Fibroblast of lung (primary cell): ENCODE results near the gene LIMS1.
"Not testable (repeated sequence)": the region's sequence is repeated elsewhere in the genome, so short reads cannot be mapped to it uniquely, and the experiment has no call there.

Experiments
- EZH2 ChIP-seq: IDR thresholded peaks from 2 replicates; pipeline ENCODE4 v1.5.1; 2012; ENCODE audit warnings: low read length, control low read depth, mild to moderate bottlenecking; ENCODE audit errors: missing control alignments
- TF ChIP-seq, protein P1 (sequence below), 2 donors: IDR thresholded peaks in 1 of 2; conservative IDR thresholded peaks in 1 of 2; 1 replicate in 1 of 2; 2 replicates in 1 of 2; pipeline ENCODE4 v1.5.1; 2011 to 2012; ENCODE audit warnings: low read length in 2 of 2, control low read depth in 1 of 2, inconsistent platforms in 1 of 2, low read depth in 1 of 2, mild to moderate bottlenecking in 1 of 2

DNA sequence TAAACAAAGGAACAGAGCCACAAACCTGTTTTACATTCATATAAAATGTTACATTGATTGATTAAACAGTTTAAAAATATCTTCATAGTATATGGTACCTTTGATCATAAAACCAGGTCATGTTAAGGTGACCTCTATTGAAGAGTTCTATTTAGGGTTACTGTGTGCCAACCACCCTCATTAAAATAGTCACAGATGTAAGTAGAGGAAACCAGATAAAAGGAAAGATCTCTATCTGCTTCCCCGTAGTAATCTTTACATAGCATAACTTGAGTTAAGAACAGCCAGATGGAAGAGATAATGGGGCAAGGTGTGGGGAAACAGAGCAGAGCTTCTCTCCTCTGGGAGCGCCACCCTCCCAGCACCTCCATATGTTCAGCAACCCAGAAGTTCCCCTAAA lies 117.2 kb downstream of the LIMS1 start:
- TF ChIP-seq, protein P1, sequence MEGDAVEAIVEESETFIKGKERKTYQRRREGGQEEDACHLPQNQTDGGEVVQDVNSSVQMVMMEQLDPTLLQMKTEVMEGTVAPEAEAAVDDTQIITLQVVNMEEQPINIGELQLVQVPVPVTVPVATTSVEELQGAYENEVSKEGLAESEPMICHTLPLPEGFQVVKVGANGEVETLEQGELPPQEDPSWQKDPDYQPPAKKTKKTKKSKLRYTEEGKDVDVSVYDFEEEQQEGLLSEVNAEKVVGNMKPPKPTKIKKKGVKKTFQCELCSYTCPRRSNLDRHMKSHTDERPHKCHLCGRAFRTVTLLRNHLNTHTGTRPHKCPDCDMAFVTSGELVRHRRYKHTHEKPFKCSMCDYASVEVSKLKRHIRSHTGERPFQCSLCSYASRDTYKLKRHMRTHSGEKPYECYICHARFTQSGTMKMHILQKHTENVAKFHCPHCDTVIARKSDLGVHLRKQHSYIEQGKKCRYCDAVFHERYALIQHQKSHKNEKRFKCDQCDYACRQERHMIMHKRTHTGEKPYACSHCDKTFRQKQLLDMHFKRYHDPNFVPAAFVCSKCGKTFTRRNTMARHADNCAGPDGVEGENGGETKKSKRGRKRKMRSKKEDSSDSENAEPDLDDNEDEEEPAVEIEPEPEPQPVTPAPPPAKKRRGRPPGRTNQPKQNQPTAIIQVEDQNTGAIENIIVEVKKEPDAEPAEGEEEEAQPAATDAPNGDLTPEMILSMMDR (conservative IDR thresholded peaks at IDR 0.05 in 1 of 2, IDR thresholded peaks at IDR 0.05 in 1 of 2; ENCODE audit: low read depth in 1 of 2, low read length in 2 of 2): not testable (repeated sequence)
- TF ChIP-seq EZH2: not testable (repeated sequence)
